ENCODE measurements around the gene MYO1D.

The MYO1D gene

DNA sequence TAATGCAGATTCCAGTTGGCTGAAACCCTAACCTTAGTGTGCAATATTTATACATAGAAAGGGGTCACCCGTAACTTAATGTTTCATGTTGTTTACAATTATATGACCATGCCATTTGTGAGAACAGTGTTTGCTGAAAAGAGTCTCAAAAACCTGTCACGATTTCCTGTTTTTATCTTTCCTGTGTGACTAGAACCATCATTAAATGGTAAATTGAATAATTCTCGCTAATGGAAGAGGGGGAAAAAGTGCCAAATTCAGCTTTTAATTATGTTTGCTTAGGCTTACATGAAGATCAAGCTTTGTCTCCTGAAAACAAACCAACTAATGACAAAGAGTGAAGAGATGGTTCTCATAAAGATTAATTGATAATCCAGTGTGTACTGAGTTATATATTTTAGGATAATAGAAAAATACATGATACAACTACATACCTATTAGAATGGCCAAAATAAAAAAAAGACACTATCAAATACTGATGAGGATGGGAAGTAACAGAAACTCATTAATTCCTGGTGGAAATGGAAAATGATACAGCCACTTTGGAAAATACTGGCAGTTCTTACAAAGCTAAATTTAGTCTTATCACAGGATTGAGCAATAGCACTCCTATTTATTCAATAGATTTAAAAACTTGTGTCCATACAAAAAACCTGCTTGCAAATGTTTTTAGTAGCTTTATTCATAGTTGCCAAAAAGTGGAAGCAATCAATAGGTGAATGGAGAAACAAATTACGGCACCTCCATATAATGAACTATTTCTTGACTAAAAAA lies 248.5 kb downstream of the MYO1D start:
- no peaks in the 10 kb centered on the region for H3K9me3 ChIP-seq (replicated peaks; ENCODE audit: insufficient read depth, low read length)
- H3F3A ChIP-seq (ENCODE audit: insufficient read depth, low read length): no peaks in the 10 kb centered on the region
- no peak overlapping the region for H3K4me2 ChIP-seq (ENCODE audit: low read depth, low read length)
- DNase-seq: no peak
- no peaks in the 10 kb centered on the region for H3K27me3 ChIP-seq (replicated peaks; ENCODE audit: insufficient read depth, low read length)
- no peaks in the 10 kb centered on the region for H3K36me3 ChIP-seq (replicated peaks; ENCODE audit: insufficient read depth, low read length)
- TF ChIP-seq, protein P1, sequence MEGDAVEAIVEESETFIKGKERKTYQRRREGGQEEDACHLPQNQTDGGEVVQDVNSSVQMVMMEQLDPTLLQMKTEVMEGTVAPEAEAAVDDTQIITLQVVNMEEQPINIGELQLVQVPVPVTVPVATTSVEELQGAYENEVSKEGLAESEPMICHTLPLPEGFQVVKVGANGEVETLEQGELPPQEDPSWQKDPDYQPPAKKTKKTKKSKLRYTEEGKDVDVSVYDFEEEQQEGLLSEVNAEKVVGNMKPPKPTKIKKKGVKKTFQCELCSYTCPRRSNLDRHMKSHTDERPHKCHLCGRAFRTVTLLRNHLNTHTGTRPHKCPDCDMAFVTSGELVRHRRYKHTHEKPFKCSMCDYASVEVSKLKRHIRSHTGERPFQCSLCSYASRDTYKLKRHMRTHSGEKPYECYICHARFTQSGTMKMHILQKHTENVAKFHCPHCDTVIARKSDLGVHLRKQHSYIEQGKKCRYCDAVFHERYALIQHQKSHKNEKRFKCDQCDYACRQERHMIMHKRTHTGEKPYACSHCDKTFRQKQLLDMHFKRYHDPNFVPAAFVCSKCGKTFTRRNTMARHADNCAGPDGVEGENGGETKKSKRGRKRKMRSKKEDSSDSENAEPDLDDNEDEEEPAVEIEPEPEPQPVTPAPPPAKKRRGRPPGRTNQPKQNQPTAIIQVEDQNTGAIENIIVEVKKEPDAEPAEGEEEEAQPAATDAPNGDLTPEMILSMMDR (IDR thresholded peaks at IDR 0.05; ENCODE audit: low read length): no peak
- TF ChIP-seq EZH2phosphoT487 (IDR thresholded peaks at IDR 0.05; ENCODE audit: low read length): no peak
- TF ChIP-seq EZH2 (optimal IDR thresholded peaks at IDR 0.05; ENCODE audit: low read depth, low read length): no peak
- H3K27ac ChIP-seq (ENCODE audit: low read length): no peak overlapping the region
- no peaks in the 10 kb centered on the region for H3K79me2 ChIP-seq (ENCODE audit: low read length)
- no peak overlapping the region for H2AFZ ChIP-seq (ENCODE audit: low read length)
- no peaks in the 10 kb centered on the region for H3K9me2 ChIP-seq (replicated peaks; ENCODE audit: insufficient read depth, low read length)
- H3K4me3 ChIP-seq (ENCODE audit: low read length): no peak overlapping the region
- no peak overlapping the region for H3K9ac ChIP-seq (ENCODE audit: low read length)
- H4K20me1 ChIP-seq (ENCODE audit: insufficient read depth, low read length): no peaks in the 10 kb centered on the region; the same call in 1 of the 2 replicates
- no peaks in the 10 kb centered on the region for H3K4me1 ChIP-seq (ENCODE audit: low read length)

DNA sequence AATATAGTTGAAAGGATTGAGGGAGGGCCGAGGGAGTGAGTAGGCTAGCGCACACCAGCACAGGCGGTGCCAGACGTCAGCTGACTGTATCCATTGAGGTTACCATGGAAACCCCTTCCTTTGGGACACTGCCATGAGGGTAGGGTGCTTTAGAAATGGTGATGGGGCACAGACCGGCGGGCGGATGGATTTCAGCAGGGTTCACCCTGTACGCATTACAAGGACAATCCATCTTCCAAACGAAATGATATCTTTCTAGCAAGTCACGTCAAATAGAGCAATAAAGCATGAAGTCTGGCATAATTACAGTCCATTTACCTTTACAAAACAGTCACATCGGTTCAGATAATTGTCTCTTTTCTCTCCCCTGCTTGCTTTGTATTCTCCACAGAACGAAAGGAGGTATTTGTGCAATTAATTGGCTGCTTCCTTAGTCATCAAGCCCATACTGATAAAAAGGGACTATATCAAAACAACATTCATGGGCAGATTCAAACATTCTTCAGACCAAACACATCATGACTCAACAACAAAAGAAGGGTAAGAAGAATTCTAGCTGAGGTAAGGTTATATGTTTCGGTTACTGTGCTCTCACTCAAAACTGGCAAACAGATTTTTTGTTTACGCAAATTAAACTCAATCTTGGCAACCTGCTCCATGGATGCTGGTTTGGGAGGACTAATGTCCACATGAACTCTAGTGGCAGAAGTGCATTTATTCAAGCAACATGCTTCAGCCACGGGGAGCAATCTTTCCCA lies 249.5 kb downstream of the MYO1D start:
- H3K9me2 ChIP-seq (replicated peaks; ENCODE audit: insufficient read depth, low read length): no peaks in the 10 kb centered on the region
- no peak overlapping the region for H2AFZ ChIP-seq (ENCODE audit: low read length)
- no peak overlapping the region for H3K9ac ChIP-seq (ENCODE audit: low read length)
- no peak for DNase-seq
- H3K4me3 ChIP-seq (ENCODE audit: low read length): no peak overlapping the region
- no peaks in the 10 kb centered on the region; the same call in 1 of the 2 replicates for H4K20me1 ChIP-seq (ENCODE audit: insufficient read depth, low read length)
- H3K79me2 ChIP-seq (ENCODE audit: low read length): no peaks in the 10 kb centered on the region
- no peaks in the 10 kb centered on the region for H3K4me1 ChIP-seq (ENCODE audit: low read length)
- no peaks in the 10 kb centered on the region for H3K9me3 ChIP-seq (replicated peaks; ENCODE audit: insufficient read depth, low read length)
- no peaks in the 10 kb centered on the region for H3K36me3 ChIP-seq (replicated peaks; ENCODE audit: insufficient read depth, low read length)
- no peak overlapping the region for H3K4me2 ChIP-seq (ENCODE audit: low read depth, low read length)
- H3K27ac ChIP-seq (ENCODE audit: low read length): no peak overlapping the region
- no peaks in the 10 kb centered on the region for H3K27me3 ChIP-seq (replicated peaks; ENCODE audit: insufficient read depth, low read length)
- TF ChIP-seq EZH2 (optimal IDR thresholded peaks at IDR 0.05; ENCODE audit: low read depth, low read length) (no peak), EZH2phosphoT487 (IDR thresholded peaks at IDR 0.05; ENCODE audit: low read length) (no peak)
- TF ChIP-seq, protein P1 (IDR thresholded peaks at IDR 0.05; ENCODE audit: low read length): no peak
- H3F3A ChIP-seq (ENCODE audit: insufficient read depth, low read length): no peaks in the 10 kb centered on the region

DNA sequence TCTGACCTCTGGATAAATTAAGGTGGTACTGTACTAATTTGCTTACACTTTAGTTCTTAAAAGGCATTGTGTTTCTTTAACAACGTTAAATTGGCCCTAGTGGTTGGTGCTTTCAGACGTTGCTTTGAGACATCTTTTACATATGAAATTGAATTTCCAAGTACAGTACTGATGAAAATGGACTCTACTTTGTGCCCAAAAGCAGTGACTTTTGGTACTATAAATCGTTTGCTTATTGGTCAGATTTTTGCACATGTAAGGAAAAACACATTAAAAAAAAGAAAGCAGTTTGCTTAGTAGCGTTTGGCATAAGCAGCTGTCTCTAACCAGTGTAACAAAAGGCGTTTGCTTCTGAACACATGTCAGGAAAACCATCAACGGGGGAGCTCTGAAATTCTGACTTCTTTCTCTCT lies 250.5 kb downstream of the MYO1D start:
- no peak for TF ChIP-seq EZH2 (optimal IDR thresholded peaks at IDR 0.05; ENCODE audit: low read depth, low read length)
- Histone ChIP-seq H2AFZ (ENCODE audit: low read length) (no peak overlapping the region), H4K20me1 (ENCODE audit: insufficient read depth, low read length) (no peaks in the 10 kb centered on the region; the same call in 1 of the 2 replicates), H3K4me3 (ENCODE audit: low read length) (no peak overlapping the region), H3K27me3 (replicated peaks; ENCODE audit: insufficient read depth, low read length) (no peaks in the 10 kb centered on the region), H3F3A (ENCODE audit: insufficient read depth, low read length) (no peaks in the 10 kb centered on the region), H3K79me2 (ENCODE audit: low read length) (no peaks in the 10 kb centered on the region), H3K4me1 (ENCODE audit: low read length) (no peaks in the 10 kb centered on the region), H3K4me2 (ENCODE audit: low read depth, low read length) (no peak overlapping the region), H3K9ac (ENCODE audit: low read length) (no peak overlapping the region), H3K27ac (ENCODE audit: low read length) (no peak overlapping the region), H3K36me3 (replicated peaks; ENCODE audit: insufficient read depth, low read length) (no peaks in the 10 kb centered on the region), H3K9me2 (replicated peaks; ENCODE audit: insufficient read depth, low read length) (no peaks in the 10 kb centered on the region), H3K9me3 (replicated peaks; ENCODE audit: insufficient read depth, low read length) (no peaks in the 10 kb centered on the region)
- DNase-seq: no peak

Data from MM.1S (cell line).